HepG2 (cell line): ENCODE results near the gene ABCC12. TPM values are rescaled to one million over a fixed set of nuclear protein-coding genes. Genes with fewer than 3 reads are reported as not detected.

Source experiments
- ARNT2 ChIP-seq: sonication (generic); formaldehyde crosslinking; IDR thresholded peaks from 2 replicates; pipeline ENCODE4 v1.8.0; 2022; ENCODE audit warnings: mild to moderate bottlenecking, low read depth, missing genetic modification reagents, moderate library complexity
- CREM ChIP-seq, 2 experiments: sonication (generic) in 1 of 2; formaldehyde crosslinking in 1 of 2; IDR thresholded peaks; 2 replicates each; pipeline versions ENCODE4 v1.4.0 to v1.6.1; 2016 to 2020; ENCODE audit warnings: antibody characterized with exemption in 1 of 2, mild to moderate bottlenecking in 1 of 2, missing genetic modification reagents in 1 of 2
- ESRRA ChIP-seq: sonication (generic); formaldehyde crosslinking; IDR thresholded peaks from 2 replicates; pipeline ENCODE4 v1.5.1; 2020; ENCODE audit warnings: mild to moderate bottlenecking, low read depth, missing genetic modification reagents
- HOXA3 ChIP-seq: sonication (generic); formaldehyde crosslinking; IDR thresholded peaks from 2 replicates; pipeline ENCODE4 v1.5.0; 2020; ENCODE audit warnings: missing genetic modification reagents
- KAT8 ChIP-seq: IDR thresholded peaks from 2 replicates; pipeline ENCODE4 v1.6.1; 2016; ENCODE audit warnings: missing genetic modification reagents, missing compliant biosample characterization
- NFRKB ChIP-seq: fragments of 450-650 bp; IDR thresholded peaks from 2 replicates; pipeline ENCODE4 v1.6.1; 2017
- POLR2A ChIP-seq, 2 experiments: IDR thresholded peaks; 2 replicates each; pipeline ENCODE4 v1.6.1; 2011; ENCODE audit warnings: low read depth in 2 of 2, low read length in 2 of 2, mild to moderate bottlenecking in 1 of 2, moderate library complexity in 1 of 2; ENCODE audit not compliant: insufficient read depth in 1 of 2
- POLR2AphosphoS2 ChIP-seq: IDR thresholded peaks from 2 replicates; pipeline ENCODE4 v1.6.1; 2011; ENCODE audit warnings: low read depth, low read length, improper control_type of control experiment
- RFX3 ChIP-seq: IDR thresholded peaks from 2 replicates; pipeline ENCODE4 v1.6.1; 2016; ENCODE audit warnings: missing biosample characterization, missing genetic modification reagents
- TBX3 ChIP-seq: fragments of 450-650 bp; IDR thresholded peaks from 2 replicates; pipeline ENCODE4 v1.6.1; 2017; ENCODE audit warnings: antibody characterized with exemption, mild to moderate bottlenecking, inconsistent platforms, borderline replicate concordance
- ZNF282 ChIP-seq: fragments of 450-650 bp; IDR thresholded peaks from 2 replicates; pipeline ENCODE4 v1.6.1; 2018; ENCODE audit not compliant: partially characterized antibody
- ZNF354B ChIP-seq: sonication (generic); formaldehyde crosslinking; IDR thresholded peaks from 2 replicates; pipeline ENCODE4 v1.8.0; 2022; ENCODE audit warnings: mild to moderate bottlenecking, missing genetic modification reagents
- ZNF660 ChIP-seq: sonication (generic); formaldehyde crosslinking; IDR thresholded peaks from 2 replicates; pipeline ENCODE4 v1.5.1; 2020; ENCODE audit warnings: mild to moderate bottlenecking, low read depth, missing genetic modification reagents, borderline replicate concordance
- ZNF775 ChIP-seq: sonication (generic); formaldehyde crosslinking; IDR thresholded peaks from 2 replicates; pipeline ENCODE4 v1.4.0; 2020; ENCODE audit warnings: missing genetic modification reagents, mild to moderate bottlenecking, moderate library complexity, borderline replicate concordance
- ZNF782 ChIP-seq: sonication (generic); formaldehyde crosslinking; IDR thresholded peaks from 2 replicates; pipeline ENCODE4 v1.4.0; 2020; ENCODE audit warnings: missing genetic modification reagents, mild to moderate bottlenecking, borderline replicate concordance
- ZNF816 ChIP-seq: sonication (generic); formaldehyde crosslinking; IDR thresholded peaks from 2 replicates; pipeline ENCODE4 v1.8.0; 2022; ENCODE audit warnings: missing genetic modification reagents, mild to moderate bottlenecking, borderline replicate concordance
- ZSCAN25 ChIP-seq: sonication (generic); formaldehyde crosslinking; IDR thresholded peaks from 2 replicates; pipeline ENCODE4 v1.8.0; 2022; ENCODE audit warnings: mild to moderate bottlenecking, missing genetic modification reagents
- polyA plus RNA-seq, 8 experiments: library from polyadenylated mRNA; depleted of rRNA in 3 of 8; stranded (reverse) in 7 of 8; unstranded in 1 of 8; fragments of >200 nt; fragmentation: Illumina TruSeq in 4 of 8; extraction: Trizol in 4 of 8; gene quantifications; 2 replicates each; pipeline versions ENCODE4 v1.2.1 to v1.2.3, GENCODE V29; 2011 to 2016; ENCODE audit warnings: low read depth in 4 of 8, missing spikeins in 1 of 8, mixed read lengths in 1 of 8; ENCODE audit not compliant: insufficient read depth in 1 of 8
- total RNA-seq, 5 experiments: library from RNA; depleted of rRNA; stranded (reverse); fragments of >200 nt; fragmentation: Illumina TruSeq; extraction: Trizol; gene quantifications; 2 replicates each; pipeline ENCODE4 v1.2.3, GENCODE V29; 2016; ENCODE audit warnings: low read depth in 1 of 5
- TF ChIP-seq, protein P1 (sequence below): sonication (generic); formaldehyde crosslinking; IDR thresholded peaks from 2 replicates; pipeline ENCODE4 v1.4.0; 2020; ENCODE audit warnings: missing genetic modification reagents
- TF ChIP-seq, protein P2 (sequence below): sonication (generic); formaldehyde crosslinking; IDR thresholded peaks from 2 replicates; pipeline ENCODE4 v1.5.0; 2020; ENCODE audit warnings: missing genetic modification reagents
- TF ChIP-seq, protein P3 (sequence below): sonication (generic); formaldehyde crosslinking; conservative IDR thresholded peaks from 2 replicates; pipeline ENCODE4 v1.4.0; 2020; ENCODE audit warnings: missing genetic modification reagents
- TF ChIP-seq, protein P4 (sequence below): sonication (generic); formaldehyde crosslinking; conservative IDR thresholded peaks from 2 replicates; pipeline ENCODE4 v1.4.0; 2020; ENCODE audit warnings: missing genetic modification reagents

ABCC12 gene
- total and polyA plus RNA-seq, 2 of the 13 experiments (the other 11 are each of a cell fraction or from before 2014, with no cell fraction given): not detected

DNA sequence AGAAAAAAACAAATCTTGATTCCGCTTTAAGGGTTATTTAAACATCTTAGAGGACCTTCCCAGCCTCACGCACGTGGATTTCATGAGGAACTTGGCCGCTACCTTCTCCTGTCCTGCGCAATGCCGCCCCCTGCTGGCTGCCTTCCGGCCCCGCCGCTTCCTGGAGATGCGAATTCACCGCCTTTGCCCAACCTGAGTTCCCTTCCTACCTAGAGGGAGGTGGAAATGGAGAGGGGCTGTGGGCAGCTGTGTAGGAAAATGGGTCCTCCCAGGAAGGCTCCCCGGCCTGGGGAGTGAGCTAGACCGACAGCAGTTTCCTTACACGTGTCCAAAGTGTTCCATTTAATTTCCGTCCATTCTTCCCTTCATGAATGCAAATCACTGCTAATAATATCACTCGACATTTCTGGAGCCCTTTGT is 1.0 kb upstream of the ABCC12 start (continued):
- TF ChIP-seq, protein P1, sequence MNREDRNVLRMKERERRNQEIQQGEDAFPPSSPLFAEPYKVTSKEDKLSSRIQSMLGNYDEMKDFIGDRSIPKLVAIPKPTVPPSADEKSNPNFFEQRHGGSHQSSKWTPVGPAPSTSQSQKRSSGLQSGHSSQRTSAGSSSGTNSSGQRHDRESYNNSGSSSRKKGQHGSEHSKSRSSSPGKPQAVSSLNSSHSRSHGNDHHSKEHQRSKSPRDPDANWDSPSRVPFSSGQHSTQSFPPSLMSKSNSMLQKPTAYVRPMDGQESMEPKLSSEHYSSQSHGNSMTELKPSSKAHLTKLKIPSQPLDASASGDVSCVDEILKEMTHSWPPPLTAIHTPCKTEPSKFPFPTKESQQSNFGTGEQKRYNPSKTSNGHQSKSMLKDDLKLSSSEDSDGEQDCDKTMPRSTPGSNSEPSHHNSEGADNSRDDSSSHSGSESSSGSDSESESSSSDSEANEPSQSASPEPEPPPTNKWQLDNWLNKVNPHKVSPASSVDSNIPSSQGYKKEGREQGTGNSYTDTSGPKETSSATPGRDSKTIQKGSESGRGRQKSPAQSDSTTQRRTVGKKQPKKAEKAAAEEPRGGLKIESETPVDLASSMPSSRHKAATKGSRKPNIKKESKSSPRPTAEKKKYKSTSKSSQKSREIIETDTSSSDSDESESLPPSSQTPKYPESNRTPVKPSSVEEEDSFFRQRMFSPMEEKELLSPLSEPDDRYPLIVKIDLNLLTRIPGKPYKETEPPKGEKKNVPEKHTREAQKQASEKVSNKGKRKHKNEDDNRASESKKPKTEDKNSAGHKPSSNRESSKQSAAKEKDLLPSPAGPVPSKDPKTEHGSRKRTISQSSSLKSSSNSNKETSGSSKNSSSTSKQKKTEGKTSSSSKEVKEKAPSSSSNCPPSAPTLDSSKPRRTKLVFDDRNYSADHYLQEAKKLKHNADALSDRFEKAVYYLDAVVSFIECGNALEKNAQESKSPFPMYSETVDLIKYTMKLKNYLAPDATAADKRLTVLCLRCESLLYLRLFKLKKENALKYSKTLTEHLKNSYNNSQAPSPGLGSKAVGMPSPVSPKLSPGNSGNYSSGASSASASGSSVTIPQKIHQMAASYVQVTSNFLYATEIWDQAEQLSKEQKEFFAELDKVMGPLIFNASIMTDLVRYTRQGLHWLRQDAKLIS (CRISPR knock-in tag): no peak
- TF ChIP-seq CREM (IDR thresholded peaks at IDR 0.05): no peak
- no peak for TF ChIP-seq CREM (CRISPR knock-in tag; IDR thresholded peaks at IDR 0.05)
- no peak for TF ChIP-seq NFRKB
- no peak for TF ChIP-seq ESRRA
- no peak for TF ChIP-seq POLR2AphosphoS2
- no peak for TF ChIP-seq ZNF782 (CRISPR knock-in tag)
- TF ChIP-seq, protein P2, sequence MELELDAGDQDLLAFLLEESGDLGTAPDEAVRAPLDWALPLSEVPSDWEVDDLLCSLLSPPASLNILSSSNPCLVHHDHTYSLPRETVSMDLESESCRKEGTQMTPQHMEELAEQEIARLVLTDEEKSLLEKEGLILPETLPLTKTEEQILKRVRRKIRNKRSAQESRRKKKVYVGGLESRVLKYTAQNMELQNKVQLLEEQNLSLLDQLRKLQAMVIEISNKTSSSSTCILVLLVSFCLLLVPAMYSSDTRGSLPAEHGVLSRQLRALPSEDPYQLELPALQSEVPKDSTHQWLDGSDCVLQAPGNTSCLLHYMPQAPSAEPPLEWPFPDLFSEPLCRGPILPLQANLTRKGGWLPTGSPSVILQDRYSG (CRISPR knock-in tag): no peak
- no peak for TF ChIP-seq ARNT2
- TF ChIP-seq HOXA3: 0 out of 2 replicates have a peak, but pooled peaks have one; percentile 21
- TF ChIP-seq KAT8 (CRISPR knock-in tag): peak; percentile 40; the same call in 1 of the 2 replicates
- TF ChIP-seq ZNF660 (CRISPR knock-in tag): no peak
- TF ChIP-seq, protein P3, sequence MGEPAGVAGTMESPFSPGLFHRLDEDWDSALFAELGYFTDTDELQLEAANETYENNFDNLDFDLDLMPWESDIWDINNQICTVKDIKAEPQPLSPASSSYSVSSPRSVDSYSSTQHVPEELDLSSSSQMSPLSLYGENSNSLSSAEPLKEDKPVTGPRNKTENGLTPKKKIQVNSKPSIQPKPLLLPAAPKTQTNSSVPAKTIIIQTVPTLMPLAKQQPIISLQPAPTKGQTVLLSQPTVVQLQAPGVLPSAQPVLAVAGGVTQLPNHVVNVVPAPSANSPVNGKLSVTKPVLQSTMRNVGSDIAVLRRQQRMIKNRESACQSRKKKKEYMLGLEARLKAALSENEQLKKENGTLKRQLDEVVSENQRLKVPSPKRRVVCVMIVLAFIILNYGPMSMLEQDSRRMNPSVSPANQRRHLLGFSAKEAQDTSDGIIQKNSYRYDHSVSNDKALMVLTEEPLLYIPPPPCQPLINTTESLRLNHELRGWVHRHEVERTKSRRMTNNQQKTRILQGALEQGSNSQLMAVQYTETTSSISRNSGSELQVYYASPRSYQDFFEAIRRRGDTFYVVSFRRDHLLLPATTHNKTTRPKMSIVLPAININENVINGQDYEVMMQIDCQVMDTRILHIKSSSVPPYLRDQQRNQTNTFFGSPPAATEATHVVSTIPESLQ (CRISPR knock-in tag): no peak
- TF ChIP-seq ZSCAN25: no peak
- no peak for TF ChIP-seq POLR2A (IDR thresholded peaks at IDR 0.05; ENCODE audit: insufficient read depth in 1 of 2, low read depth in 2 of 2, low read length in 2 of 2)
- TF ChIP-seq ZNF282: no peak
- TF ChIP-seq RFX3 (CRISPR knock-in tag): no peak
- TF ChIP-seq TBX3: no peak
- no peak for TF ChIP-seq ZNF354B
- TF ChIP-seq ZNF775 (CRISPR knock-in tag): no peak
- TF ChIP-seq, protein P4, sequence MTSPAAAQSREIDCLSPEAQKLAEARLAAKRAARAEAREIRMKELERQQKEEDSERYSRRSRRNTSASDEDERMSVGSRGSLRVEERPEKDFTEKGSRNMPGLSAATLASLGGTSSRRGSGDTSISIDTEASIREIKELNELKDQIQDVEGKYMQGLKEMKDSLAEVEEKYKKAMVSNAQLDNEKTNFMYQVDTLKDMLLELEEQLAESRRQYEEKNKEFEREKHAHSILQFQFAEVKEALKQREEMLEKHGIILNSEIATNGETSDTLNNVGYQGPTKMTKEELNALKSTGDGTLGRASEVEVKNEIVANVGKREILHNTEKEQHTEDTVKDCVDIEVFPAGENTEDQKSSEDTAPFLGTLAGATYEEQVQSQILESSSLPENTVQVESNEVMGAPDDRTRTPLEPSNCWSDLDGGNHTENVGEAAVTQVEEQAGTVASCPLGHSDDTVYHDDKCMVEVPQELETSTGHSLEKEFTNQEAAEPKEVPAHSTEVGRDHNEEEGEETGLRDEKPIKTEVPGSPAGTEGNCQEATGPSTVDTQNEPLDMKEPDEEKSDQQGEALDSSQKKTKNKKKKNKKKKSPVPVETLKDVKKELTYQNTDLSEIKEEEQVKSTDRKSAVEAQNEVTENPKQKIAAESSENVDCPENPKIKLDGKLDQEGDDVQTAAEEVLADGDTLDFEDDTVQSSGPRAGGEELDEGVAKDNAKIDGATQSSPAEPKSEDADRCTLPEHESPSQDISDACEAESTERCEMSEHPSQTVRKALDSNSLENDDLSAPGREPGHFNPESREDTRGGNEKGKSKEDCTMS: no peak
- TF ChIP-seq ZNF816 (CRISPR knock-in tag): 0 out of 2 replicates have a peak, but pooled peaks have one; percentile 38
